Lower leg skin (tissue), 3 donors: ENCODE measurements around the gene FATE1.

Experiments
- CTCF ChIP-seq, 3 donors: fragments of 450-650 bp; IDR thresholded peaks; one replicate each; pipeline ENCODE4 v1.5.1; 2016; ENCODE audit warnings: antibody characterized with exemption in 3 of 3, mild to moderate bottlenecking in 3 of 3, moderate library complexity in 2 of 3
- POLR2A ChIP-seq, 2 donors: fragments of 450-650 bp; IDR thresholded peaks; one replicate each; pipeline ENCODE4 v1.6.1; 2016 to 2017; ENCODE audit warnings: antibody characterized with exemption in 2 of 2, mild to moderate bottlenecking in 1 of 2, moderate library complexity in 1 of 2

- TF ChIP-seq CTCF (IDR thresholded peaks at IDR 0.05) (no peak), POLR2A (IDR thresholded peaks at IDR 0.05) (no peak)
These were observed at the start of gene FATE1 for GRCh38 chrX:151715752-151716151.
